WI38 (cell line): Measurements from ENCODE around the gene BICD2.

Experiments
- H3K4me3 ChIP-seq: 2 replicates; pipeline ENCODE4 v1.5.1; 2011; ENCODE audit warnings: low read depth, mild to moderate bottlenecking, control low read depth, low read length
- TF ChIP-seq, protein P1 (sequence below): IDR thresholded peaks from 2 replicates; pipeline ENCODE4 v1.5.1; 2012; ENCODE audit warnings: low read depth, mild to moderate bottlenecking, control low read depth, low read length

The BICD2 gene

DNA sequence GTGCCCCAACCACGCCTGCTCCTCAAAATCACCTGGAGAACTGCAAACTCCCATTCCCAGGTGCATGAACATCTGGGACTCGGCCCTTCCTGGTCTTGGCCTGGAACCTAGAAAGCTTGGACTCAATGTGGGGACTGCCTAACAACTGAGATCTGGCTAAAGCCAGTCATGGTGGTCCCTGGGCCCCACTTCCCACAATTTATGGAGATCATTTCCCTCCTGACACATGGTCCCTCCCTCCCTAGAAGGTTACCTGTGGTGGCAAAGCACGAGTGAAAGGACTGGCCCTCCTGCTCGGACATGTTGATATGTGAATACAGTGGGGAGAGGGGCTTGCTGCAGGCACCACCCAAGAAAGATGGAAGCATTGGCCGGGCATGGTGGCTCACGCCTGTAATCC is 18.8 kb downstream of the BICD2 start:
- no peak overlapping the region for H3K4me3 ChIP-seq
- TF ChIP-seq, protein P1, sequence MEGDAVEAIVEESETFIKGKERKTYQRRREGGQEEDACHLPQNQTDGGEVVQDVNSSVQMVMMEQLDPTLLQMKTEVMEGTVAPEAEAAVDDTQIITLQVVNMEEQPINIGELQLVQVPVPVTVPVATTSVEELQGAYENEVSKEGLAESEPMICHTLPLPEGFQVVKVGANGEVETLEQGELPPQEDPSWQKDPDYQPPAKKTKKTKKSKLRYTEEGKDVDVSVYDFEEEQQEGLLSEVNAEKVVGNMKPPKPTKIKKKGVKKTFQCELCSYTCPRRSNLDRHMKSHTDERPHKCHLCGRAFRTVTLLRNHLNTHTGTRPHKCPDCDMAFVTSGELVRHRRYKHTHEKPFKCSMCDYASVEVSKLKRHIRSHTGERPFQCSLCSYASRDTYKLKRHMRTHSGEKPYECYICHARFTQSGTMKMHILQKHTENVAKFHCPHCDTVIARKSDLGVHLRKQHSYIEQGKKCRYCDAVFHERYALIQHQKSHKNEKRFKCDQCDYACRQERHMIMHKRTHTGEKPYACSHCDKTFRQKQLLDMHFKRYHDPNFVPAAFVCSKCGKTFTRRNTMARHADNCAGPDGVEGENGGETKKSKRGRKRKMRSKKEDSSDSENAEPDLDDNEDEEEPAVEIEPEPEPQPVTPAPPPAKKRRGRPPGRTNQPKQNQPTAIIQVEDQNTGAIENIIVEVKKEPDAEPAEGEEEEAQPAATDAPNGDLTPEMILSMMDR = no peak

DNA sequence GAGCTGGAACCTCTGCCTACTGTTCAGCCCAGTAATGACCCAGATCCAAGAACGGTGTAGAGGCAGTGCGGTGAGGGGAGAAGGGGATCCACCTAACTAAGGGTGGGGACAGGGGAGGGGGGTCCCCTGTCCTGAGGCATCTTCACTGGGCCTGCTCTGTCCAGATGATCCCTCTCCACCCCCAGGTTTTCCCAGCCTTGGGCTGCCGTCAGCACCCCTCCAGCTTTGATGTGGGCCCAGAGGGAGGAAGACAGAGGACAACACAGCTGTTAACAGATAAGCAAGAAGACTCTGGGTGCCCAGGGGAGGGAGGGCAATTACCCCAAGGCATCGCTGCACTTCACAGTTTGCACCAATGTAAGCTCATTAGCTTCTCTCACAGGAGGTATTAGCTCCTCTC is 19.3 kb downstream of the BICD2 start:
- no peak overlapping the region for H3K4me3 ChIP-seq
- TF ChIP-seq, protein P1 = no peak

DNA sequence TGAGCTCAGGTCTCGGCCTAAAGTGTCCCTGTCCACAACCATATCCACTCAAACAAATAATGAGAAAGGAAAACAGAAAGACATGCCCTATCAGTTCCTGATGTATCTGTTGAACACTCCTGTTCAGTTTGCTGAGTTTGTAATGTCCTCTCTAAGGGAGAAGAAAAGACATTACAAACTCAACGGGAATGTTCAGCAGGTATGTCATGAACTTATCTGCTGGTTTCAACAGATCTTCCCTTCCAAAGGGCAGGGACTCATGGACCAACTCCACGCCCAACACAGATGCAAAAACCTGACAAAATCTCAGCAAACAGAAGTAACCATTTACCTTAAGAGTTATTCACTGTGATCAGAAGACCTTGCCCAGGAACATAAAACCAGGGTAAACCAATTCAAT is 23.7 kb downstream of the BICD2 start:
- H3K4me3 ChIP-seq = no peak overlapping the region
- TF ChIP-seq, protein P1 = no peak

DNA sequence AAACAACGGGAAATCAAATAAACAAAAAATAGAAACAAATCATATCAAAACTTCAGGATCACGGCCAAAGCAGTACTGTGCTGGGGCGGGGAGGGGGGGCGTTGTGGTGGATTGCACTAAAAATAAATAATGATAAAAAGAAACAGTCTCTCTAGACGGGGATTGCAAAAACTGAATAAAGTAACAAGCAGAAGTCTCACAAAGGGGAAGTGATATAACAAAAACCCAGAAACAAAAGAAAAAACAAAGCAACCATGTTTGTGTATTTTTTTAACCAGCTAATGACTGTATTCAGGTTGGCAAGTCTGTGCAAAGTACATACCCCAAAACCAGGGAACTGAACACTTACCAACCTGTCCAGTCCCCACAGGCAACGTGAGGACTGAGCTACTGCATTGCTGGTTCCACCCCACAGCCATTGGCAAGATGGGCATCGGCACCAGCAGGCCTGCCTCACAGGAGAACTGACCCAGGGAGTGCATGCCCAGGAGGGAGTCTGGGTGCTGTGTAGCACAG is 24.1 kb downstream of the BICD2 start:
- no peak overlapping the region for H3K4me3 ChIP-seq

DNA sequence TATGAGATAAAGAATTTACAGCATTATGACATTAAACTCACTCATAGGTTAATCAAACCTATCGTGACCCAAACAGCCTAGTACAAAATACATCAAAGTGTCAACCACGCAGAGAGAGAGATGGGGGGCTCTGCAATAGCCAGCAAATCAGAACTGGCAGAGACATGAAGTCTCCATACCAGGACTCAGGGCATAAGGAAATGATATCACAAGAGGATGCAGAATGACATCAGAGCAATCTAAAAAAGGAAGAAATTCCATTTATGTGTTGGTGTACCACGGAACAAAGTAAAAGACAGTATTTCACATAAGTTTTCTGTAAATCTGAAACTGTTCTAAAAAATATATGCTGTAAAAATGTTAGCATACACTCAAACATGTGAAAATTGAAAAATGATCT is 24.6 kb downstream of the BICD2 start:
- TF ChIP-seq, protein P1 = no peak
- no peak overlapping the region for H3K4me3 ChIP-seq

More for the DNA sequence above, 24.1 kb downstream of the BICD2 start:
- TF ChIP-seq, protein P1 = no peak

DNA sequence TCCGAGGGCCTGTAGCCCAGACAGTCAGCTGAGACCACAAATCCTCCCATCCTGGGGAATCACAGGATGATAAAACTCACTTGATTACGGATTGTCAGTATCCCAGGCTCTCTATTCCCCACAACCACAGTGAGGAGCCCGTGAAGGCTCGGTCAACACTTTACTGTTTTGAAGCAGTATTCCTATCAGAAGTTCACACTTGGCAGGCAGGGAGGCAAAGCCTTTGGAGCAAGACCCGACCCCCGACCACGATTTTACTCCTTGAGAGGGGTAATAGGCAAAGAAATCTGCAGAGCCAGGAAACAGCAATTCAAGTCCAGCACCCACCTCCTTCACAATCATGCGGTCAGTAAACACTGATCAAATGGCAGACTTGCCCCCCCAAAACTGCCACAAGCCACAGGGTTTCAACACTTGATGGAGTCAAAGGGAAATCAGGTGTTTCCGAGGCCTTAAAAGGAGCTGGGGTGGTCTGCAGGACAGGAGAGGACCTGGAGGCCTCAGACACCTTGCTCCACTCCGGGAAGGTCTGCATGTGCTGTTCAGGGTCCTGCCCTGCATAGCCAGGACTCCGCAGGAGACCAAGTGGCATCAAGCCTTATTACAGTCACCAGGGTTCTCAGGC is 25.2 kb downstream of the BICD2 start:
- TF ChIP-seq, protein P1 = no peak
- H3K4me3 ChIP-seq = no peak overlapping the region

DNA sequence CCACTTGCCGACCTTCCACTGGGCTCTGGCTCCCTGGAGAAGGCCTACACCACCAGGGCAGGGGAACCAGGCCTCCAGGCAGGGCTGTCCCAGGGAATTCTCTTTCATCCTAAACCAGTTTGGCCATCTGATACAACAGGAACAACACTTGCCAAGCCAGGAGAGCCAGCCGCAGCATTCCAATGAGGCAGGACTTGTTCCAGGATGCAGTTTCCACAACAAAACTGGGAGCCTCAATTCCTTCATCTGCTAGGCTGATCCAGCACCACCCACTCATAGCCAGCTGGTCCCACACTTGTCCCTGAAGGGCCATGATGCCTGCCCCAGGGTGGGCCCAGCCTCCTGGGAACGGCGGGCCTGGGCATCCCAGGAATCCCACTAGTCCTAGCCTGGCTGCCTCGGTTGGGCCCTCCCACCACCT is 26.0 kb downstream of the BICD2 start:
- no peak overlapping the region for H3K4me3 ChIP-seq
- TF ChIP-seq, protein P1 = no peak
